ENCODE data around the gene IGSF9B.

- TF ChIP-seq GATA2 (IDR thresholded peaks at IDR 0.05; ENCODE audit: low read depth, low read length) = no peak
- TF ChIP-seq GATA3 (IDR thresholded peaks at IDR 0.05; ENCODE audit: low read depth, low read length) = no peak
Measured at GRCh38 chr11:133946051-133946450, 10.7 kb downstream of the IGSF9B start.

Data from SH-SY5Y (cell line).